ENCODE results near the gene CRYGD. TPM values are rescaled to one million over a fixed set of nuclear protein-coding genes. Genes with fewer than 3 reads are reported as not detected.
A peak's percentile ranks its signal among the peaks of the same experiment; 100 is the strongest.
"Not testable (repeated sequence)": the region's sequence is repeated elsewhere in the genome, so short reads cannot be mapped to it uniquely, and the experiment has no call there.

The CRYGD gene
- total RNA-seq, 1 donor from 2014 or later: not detected

- Mint-ChIP-seq H3K9me3 (peaks cover 7% of the 10 kb centered on the region), H3K27me3 (ENCODE audit: insufficient read depth, low read depth) (peaks cover 8% of the 10 kb centered on the region), H3K4me1 (peaks cover 18% of the 10 kb centered on the region), H3K4me3 (no peak overlapping the region), H3K27ac (no peak overlapping the region), H3K36me3 (no peaks in the 10 kb centered on the region)
- Histone ChIP-seq H3K27me3 (no peaks in the 10 kb centered on the region), H3F3A (ENCODE audit: low read depth) (peaks cover 21% of the 10 kb centered on the region), H2AFZ (replicated peaks) (peak overlapping the region; percentile 70), H4K20me1 (ENCODE audit: low read depth) (no peaks in the 10 kb centered on the region), H3K4me2 (peak overlapping the region; percentile 64), H3K27ac (no peak overlapping the region), H3K4me1 (peaks cover 12% of the 10 kb centered on the region), H3K9me3 (ENCODE audit: low read depth) (no peaks in the 10 kb centered on the region), H3K9ac (no peak overlapping the region), H3K4me3 (peak overlapping the region; percentile 16), H3K79me2 (ENCODE audit: low read depth) (no peaks in the 10 kb centered on the region), H3K36me3 (no peaks in the 10 kb centered on the region)
- DNase-seq (ENCODE audit: low spot score): peak; percentile 24
- no peak for TF ChIP-seq EZH2 (IDR thresholded peaks at IDR 0.05)
- TF ChIP-seq CTCF (IDR thresholded peaks at IDR 0.05): no peak
- TF ChIP-seq EZH2phosphoT487 (IDR thresholded peaks at IDR 0.05): no peak
Observed at GRCh38 chr2:208112969-208113368, 11.4 kb downstream of the CRYGD start.

- H3K27me3 ChIP-seq; H3K79me2 ChIP-seq (ENCODE audit: low read depth); H3K9me3 ChIP-seq (ENCODE audit: low read depth); H3K36me3 ChIP-seq; H3K27ac Mint-ChIP-seq; H3K9ac ChIP-seq; H3K4me3 Mint-ChIP-seq; H3K36me3 Mint-ChIP-seq; H3K27me3 Mint-ChIP-seq (ENCODE audit: insufficient read depth, low read depth); H3K27ac ChIP-seq; H3K9me3 Mint-ChIP-seq; H2AFZ ChIP-seq (replicated peaks); H4K20me1 ChIP-seq (ENCODE audit: low read depth): not testable (repeated sequence)
- Histone ChIP-seq H3K4me3 (peak overlapping the region; percentile 16), H3K4me1 (peaks cover 12% of the 10 kb centered on the region), H3F3A (ENCODE audit: low read depth) (peaks cover 21% of the 10 kb centered on the region), H3K4me2 (peak overlapping the region; percentile 64)
- peak; percentile 14 for DNase-seq (ENCODE audit: low spot score)
- H3K4me1 Mint-ChIP-seq: peaks cover 16% of the 10 kb centered on the region
Observed at GRCh38 chr2:208112273-208112745, 12.0 kb downstream of the CRYGD start.

GRCh38 chr2:208103616-208104015, 20.7 kb downstream of the CRYGD start:
- Histone ChIP-seq H3K79me2 (ENCODE audit: low read depth) (no peaks in the 10 kb centered on the region), H3F3A (ENCODE audit: low read depth) (peaks cover 20% of the 10 kb centered on the region), H3K9me3 (ENCODE audit: low read depth) (no peaks in the 10 kb centered on the region), H2AFZ (replicated peaks) (no peak overlapping the region), H3K4me3 (no peak overlapping the region), H4K20me1 (ENCODE audit: low read depth) (no peaks in the 10 kb centered on the region), H3K4me2 (no peak overlapping the region), H3K36me3 (no peaks in the 10 kb centered on the region), H3K9ac (no peak overlapping the region), H3K27ac (peak overlapping the region; percentile 25), H3K4me1 (peaks cover 8% of the 10 kb centered on the region), H3K27me3 (no peaks in the 10 kb centered on the region)
- Mint-ChIP-seq H3K27ac (no peak overlapping the region), H3K9me3 (peaks cover 2% of the 10 kb centered on the region), H3K36me3 (no peaks in the 10 kb centered on the region), H3K4me1 (peaks cover 11% of the 10 kb centered on the region), H3K4me3 (no peak overlapping the region), H3K27me3 (ENCODE audit: insufficient read depth, low read depth) (peaks cover 4% of the 10 kb centered on the region)
- peak; percentile 41 for DNase-seq (ENCODE audit: low spot score)
- TF ChIP-seq EZH2phosphoT487 (IDR thresholded peaks at IDR 0.05) (no peak), CTCF (IDR thresholded peaks at IDR 0.05) (no peak), EZH2 (IDR thresholded peaks at IDR 0.05) (no peak)

GRCh38 chr2:208101716-208102631, 22.4 kb downstream of the CRYGD start:
- TF ChIP-seq EZH2phosphoT487 (IDR thresholded peaks at IDR 0.05) (no peak), EZH2 (IDR thresholded peaks at IDR 0.05) (no peak), CTCF (IDR thresholded peaks at IDR 0.05) (peak; percentile 63)
- Histone ChIP-seq H3K4me1 (peaks cover 8% of the 10 kb centered on the region), H4K20me1 (ENCODE audit: low read depth) (no peaks in the 10 kb centered on the region), H3K4me2 (no peak overlapping the region), H3F3A (ENCODE audit: low read depth) (peaks cover 20% of the 10 kb centered on the region), H3K4me3 (no peak overlapping the region), H3K9me3 (ENCODE audit: low read depth) (no peaks in the 10 kb centered on the region), H3K27me3 (no peaks in the 10 kb centered on the region), H3K36me3 (no peaks in the 10 kb centered on the region), H3K79me2 (ENCODE audit: low read depth) (no peaks in the 10 kb centered on the region), H2AFZ (replicated peaks) (no peak overlapping the region), H3K9ac (no peak overlapping the region), H3K27ac (no peak overlapping the region)
- H3K36me3 Mint-ChIP-seq: no peaks in the 10 kb centered on the region
- H3K27me3 Mint-ChIP-seq (ENCODE audit: insufficient read depth, low read depth): peaks cover 7% of the 10 kb centered on the region
- H3K9me3 Mint-ChIP-seq: peaks cover 2% of the 10 kb centered on the region
- no peak overlapping the region for H3K27ac Mint-ChIP-seq
- peaks cover 11% of the 10 kb centered on the region for H3K4me1 Mint-ChIP-seq
- no peak overlapping the region for H3K4me3 Mint-ChIP-seq
- peak; percentile 38 for DNase-seq (ENCODE audit: low spot score)

Measured in neural progenitor cell (in vitro differentiated cells).